ENCODE results near the gene ZNF324B.
"Not testable (repeated sequence)": the region's sequence is repeated elsewhere in the genome, so short reads cannot be mapped to it uniquely, and the experiment has no call there.

The ZNF324B gene

DNA sequence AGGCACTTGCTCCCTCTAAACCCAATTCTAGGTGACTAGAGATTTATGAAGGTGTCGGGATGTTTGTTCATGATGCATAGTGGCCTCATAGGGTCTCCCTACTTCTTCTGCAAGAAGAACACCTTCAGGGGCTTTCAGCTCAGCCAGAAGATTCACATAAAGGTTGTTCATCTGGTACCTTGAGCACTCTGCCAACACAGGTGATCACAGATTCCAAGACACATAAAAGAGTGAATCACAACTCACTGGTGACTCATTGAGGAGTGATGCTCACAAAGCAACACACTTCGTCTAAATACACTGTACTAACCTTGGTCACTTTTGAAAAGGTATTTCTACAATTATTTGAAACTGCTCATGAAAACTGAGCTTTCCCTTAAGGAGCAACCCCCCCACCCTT is 8.6 kb downstream of the ZNF324B start:
- H3K4me3 ChIP-seq (ENCODE audit: low read depth, low read length) = no peak overlapping the region
- TF ChIP-seq CTCF (IDR thresholded peaks at IDR 0.05; ENCODE audit: low read depth, low read length) = no peak

DNA sequence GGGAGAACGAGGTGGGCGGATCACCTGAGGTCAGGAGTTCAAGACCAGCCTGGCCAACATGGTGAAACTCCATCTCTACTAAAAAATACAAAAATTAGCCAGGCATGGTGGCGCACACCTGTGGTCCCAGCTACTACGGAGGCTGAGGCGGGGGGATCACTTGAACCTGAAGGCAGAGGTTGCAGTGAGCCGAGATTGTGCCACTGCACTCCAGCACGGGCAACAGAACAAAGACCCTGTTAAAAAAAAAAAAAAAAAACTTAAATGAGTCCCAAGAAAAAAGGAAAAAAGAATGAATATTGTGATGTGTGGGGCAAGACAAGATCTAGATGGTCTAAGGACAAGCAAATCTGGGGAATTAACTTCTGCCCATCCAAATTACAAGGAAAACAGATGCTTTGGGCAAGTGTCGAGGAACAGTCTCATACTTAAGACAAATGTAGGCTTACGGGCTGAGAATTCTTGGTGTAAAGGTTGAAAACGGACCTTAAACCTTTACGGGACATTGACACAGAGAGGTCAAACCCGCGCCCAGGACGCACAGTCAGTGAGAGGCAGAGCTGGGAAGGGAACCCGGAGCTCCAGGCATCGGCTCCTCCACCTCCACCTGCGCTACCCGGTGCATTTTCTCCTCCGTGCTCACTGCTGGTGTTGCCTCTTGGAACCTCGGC is 14.8 kb downstream of the ZNF324B start:
- peak overlapping the region; percentile 87 for H3K4me3 ChIP-seq (ENCODE audit: low read depth, low read length)
- TF ChIP-seq CTCF (IDR thresholded peaks at IDR 0.05; ENCODE audit: low read depth, low read length) = no peak

DNA sequence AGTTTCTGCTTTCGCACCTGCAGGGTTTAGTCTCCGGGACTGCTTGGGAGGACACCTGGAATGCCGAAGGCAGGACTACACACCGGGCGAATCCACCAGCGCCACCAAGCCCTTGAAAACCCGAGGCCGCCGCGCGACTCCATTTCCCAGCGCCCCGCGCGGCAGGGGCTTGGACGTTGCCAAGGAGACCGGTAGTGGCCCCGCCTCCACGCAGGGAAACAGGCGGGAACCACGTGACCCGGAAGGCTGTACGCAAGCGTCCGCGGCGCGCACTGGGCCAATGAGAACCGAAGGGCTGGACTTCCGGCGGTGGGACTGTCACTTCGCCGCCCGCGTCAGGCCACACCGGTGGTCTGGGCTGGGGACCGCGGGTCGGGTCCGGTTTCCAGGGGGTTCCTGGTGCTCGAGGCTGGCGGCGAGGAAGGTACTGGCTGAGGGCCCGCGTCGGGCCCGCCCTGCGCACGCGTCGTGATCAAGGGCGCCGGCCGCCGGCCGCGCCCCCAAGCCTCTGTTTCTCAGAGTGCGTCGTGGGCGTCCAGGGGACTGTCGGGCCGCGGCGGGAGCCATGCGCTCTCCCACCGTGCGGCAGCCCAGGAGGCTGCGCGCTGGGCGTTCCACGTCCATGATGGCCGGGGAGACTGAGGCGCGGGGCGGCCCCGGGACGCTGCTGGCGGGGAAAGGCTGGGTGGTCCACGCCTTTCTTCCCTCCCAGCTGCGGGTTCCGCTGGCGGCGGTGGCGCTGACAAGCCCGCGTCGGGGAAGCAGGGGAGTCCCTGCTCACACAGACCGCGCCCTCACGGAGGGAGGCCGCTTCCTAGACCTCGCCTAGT is 15.6 kb downstream of the ZNF324B start, which contains the start of gene ZNF324:
ZNF324 (plus strand) TSS at position 321 of the 830 bp plus-strand sequence. CDS start 2,106 bp downstream, outside the sequence.
- TF ChIP-seq CTCF (IDR thresholded peaks at IDR 0.05; ENCODE audit: low read depth, low read length) = no peak
- H3K4me3 ChIP-seq (ENCODE audit: low read depth, low read length) = peak within 1 kb of the TSS; percentile 87

- TF ChIP-seq CTCF (IDR thresholded peaks at IDR 0.05; ENCODE audit: low read depth, low read length) = no peak
- H3K4me3 ChIP-seq (ENCODE audit: low read depth, low read length) = no peak overlapping the region; the same call in 1 of the 2 replicates
Observed at GRCh38 chr19:58468216-58468839, 16.9 kb downstream of the ZNF324B start.

DNA sequence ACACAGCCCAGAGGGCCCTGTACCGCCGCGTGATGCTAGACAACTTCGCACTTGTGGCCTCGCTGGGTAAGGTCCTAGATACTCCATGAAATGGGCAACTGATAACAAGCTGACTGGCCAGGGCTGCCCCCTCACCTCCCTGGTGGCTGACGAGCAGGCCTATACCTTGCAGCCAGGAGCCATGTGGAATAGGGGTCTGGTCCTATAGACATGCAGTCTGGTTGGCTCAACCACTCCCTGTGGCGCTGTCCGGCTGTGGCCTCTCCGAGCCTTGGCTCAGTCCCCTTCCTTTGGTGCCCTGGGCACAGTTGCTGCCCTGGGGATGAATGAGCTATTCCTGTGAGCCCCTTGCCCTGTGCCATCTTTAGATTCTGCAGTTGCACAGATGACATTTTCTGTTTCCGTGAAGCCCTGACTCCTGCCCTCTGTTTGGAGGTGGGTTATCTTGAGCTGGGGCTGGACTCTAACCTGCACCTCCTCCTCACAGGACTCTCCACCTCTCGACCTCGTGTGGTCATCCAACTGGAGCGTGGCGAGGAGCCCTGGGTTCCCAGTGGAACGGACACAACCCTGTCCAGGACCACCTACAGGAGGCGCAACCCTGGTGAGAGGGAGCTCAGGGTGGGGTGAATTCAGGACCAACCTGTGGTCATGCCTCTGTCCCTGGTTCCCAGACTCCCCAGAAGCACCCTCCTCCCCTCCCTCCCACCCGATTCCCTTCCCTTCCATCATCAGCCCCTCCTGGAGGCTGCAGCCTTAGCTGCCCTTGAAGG is 18.0 kb downstream of the ZNF324B start:
- no peak for TF ChIP-seq CTCF (IDR thresholded peaks at IDR 0.05; ENCODE audit: low read depth, low read length)
- H3K4me3 ChIP-seq (ENCODE audit: low read depth, low read length) = no peak overlapping the region

DNA sequence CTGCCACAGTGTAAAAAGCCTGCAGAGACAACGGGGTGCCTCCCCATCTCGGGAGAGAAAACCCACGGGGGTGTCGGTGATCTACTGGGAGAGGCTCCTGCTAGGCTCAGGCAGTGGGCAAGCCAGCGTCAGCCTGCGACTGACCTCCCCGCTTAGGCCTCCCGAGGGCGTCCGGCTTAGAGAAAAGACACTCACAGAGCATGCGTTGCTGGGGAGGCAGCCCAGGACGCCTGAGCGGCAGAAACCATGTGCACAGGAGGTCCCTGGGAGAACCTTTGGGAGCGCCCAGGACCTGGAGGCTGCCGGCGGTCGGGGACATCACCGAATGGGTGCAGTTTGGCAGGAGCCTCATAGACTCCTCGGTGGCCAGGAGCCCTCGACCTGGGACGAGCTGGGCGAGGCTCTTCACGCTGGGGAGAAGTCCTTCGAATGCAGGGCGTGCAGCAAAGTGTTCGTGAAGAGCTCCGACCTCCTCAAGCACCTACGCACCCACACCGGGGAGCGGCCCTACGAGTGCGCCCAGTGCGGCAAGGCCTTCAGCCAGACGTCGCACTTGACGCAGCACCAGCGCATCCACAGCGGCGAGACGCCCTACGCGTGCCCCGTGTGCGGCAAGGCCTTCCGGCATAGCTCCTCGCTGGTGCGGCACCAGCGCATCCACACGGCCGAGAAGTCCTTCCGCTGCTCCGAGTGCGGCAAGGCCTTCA is 19.6 kb downstream of the ZNF324B start:
- not testable (repeated sequence) for H3K4me3 ChIP-seq (ENCODE audit: low read depth, low read length)

GRCh38 chr19:58471736-58472135 is 20.3 kb downstream of the ZNF324B start:
- TF ChIP-seq CTCF (IDR thresholded peaks at IDR 0.05; ENCODE audit: low read depth, low read length) = no peak
- no peak overlapping the region for H3K4me3 ChIP-seq (ENCODE audit: low read depth, low read length)

Measured in WI38 (cell line).